ENCODE measurements around the gene DIS3L2.

DNA sequence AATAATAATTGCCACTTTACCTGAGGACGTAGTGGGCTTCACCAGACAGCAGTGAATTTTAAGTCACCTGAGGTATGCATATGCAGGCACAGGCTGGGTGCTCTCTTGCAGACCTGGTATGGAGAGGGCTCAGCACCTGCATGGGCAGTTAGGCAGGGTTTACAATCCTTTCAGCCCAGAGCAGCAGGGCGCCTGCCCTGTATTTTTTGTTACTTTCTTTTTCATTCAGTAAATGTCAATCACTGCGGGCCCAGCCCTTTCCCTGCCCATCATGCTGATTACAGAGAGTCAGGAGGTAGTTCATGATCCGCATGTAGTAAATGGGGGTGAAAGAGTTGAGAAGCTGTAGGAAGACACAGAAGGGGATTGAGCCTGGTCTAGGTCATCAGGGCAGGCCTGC, 270.0 kb downstream of the DIS3L2 start:
- TF ChIP-seq CTCF (IDR thresholded peaks at IDR 0.05) (no peak), POLR2A (IDR thresholded peaks at IDR 0.05) (no peak), EP300 (IDR thresholded peaks at IDR 0.05) (no peak), POLR2AphosphoS5 (IDR thresholded peaks at IDR 0.05) (no peak)
